ENCODE measurements around the gene FCN3. TPM values are rescaled to one million over a fixed set of nuclear protein-coding genes. Genes with fewer than 3 reads are reported as not detected.
A peak's percentile ranks its signal among the peaks of the same experiment; 100 is the strongest.

Gene FCN3
- total and polyA plus RNA-seq, 2 of the 4 experiments (the other 2 are of a cell fraction) = not detected

DNA sequence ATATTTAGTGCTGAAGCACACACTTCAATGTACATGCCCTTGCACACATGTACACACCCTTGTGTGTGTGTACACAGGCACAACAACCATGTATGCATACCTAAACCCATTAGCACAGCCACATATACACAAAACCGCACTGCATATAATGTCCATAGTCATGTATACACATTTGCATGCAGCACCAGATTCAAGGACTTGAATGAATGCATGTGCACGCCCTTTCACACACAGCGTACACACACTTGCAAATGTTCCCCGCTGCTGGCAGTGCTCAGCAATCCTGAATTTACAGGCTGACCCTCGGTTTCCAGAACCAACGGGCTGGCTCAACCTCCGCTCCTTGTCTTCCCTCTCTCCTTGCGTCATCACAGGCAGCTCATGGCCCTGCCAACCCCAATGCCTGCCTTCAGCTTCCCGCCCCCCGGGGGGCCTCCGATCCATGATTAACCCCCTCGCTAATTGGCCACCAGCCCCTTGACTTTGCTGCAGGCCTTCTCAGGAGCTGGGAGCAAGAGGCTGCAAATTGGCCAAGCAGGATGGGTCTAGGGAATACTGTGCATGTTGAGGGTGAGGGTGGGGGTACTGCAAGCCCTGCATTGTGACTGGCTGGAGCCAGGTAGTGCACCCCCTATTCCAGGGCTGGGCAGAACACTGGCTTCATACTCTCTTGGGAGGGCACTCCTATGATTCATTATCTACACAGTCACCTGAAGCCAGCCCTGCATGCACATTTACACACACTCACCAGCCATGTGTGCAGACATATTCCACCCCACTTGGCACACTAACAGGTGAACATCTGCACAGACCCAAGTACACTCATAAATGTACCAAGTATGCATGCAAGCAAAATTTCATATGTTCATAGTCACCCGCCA lies 25.7 kb upstream of the FCN3 start (continued):
- TF ChIP-seq CHD1 (IDR thresholded peaks at IDR 0.05; ENCODE audit: low read depth, low read length) = no peak
- no peak for TF ChIP-seq RFX5 (IDR thresholded peaks at IDR 0.05; ENCODE audit: low read depth, low read length)

GRCh38 chr1:27399251-27400025 lies 24.8 kb upstream of the FCN3 start:
- no peak overlapping the region for H4K91ac ChIP-seq (ENCODE audit: insufficient read depth, low read depth, low read length)
- no peaks in the 10 kb centered on the region for H3K9me3 ChIP-seq (ENCODE audit: control insufficient read depth, insufficient read depth, low read length)
- ATAC-seq (ENCODE audit: low read depth) (0 out of 2 replicates have a peak, but pooled peaks have one; percentile 2), DNase-seq (no peak)
- H3K79me1 ChIP-seq (ENCODE audit: low read depth in 1 of 2, low read length in 2 of 2) = peaks cover 0 to 13% of the 10 kb centered on the region in 2 experiments; a peak in 2 of 4 replicates
- H2BK20ac ChIP-seq (ENCODE audit: low read depth, low read length) = no peak overlapping the region
- peak overlapping the region; percentile 14 for H2AFZ ChIP-seq (replicated peaks; ENCODE audit: low read length, poor library complexity)
- H2AK9ac ChIP-seq (replicated peaks; ENCODE audit: low read depth, low read length, poor library complexity) = peak overlapping the region; percentile 29
- no peak overlapping the region for H3K56ac ChIP-seq (ENCODE audit: extremely low read depth, insufficient read depth, low read length)
- in situ Hi-C loops (cut with MboI; ENCODE audit: low sequenced_read_pairs) = loop anchor here (5.0 to 10.0 kb wide), 2 partner anchors 208 to 295 kb away; no protein-coding TSS in a partner anchor
- no peak overlapping the region for H3K4ac ChIP-seq (ENCODE audit: low read depth, low read length)
- H3K9me1 ChIP-seq (ENCODE audit: insufficient read depth, low read length) = peaks cover 15% of the 10 kb centered on the region
- H3K4me2 ChIP-seq (ENCODE audit: low read depth, low read length) = no peak overlapping the region
- H3K4me3 ChIP-seq (ENCODE audit: insufficient read depth, low read depth, low read length) = no peak overlapping the region
- H4K8ac ChIP-seq (ENCODE audit: low read depth in 2 of 2, low read length in 2 of 2) = no peak overlapping the region
- H3K36me3 ChIP-seq (ENCODE audit: control insufficient read depth, insufficient read depth, low read length) = no peaks in the 10 kb centered on the region
- no CpG with 5 or more reads among the region's 19 CpGs for WGBS, 2 experiments (ENCODE audit: extremely low coverage in 2 of 2, insufficient read length in 1 of 2)
- H2AK5ac ChIP-seq (ENCODE audit: low read depth, low read length) = peak overlapping the region; percentile 33; the same call in 1 of the 2 replicates
- dilution Hi-C loops (cut with HindIII; ENCODE audit: low sequenced_read_pairs, unreplicated experiment) = no loop called here
- intact Hi-C loops (cut with micrococcal nuclease) = loop anchor here (10.0 kb wide), 1 partner anchor 205 kb away; no protein-coding TSS in a partner anchor
- no peaks in the 10 kb centered on the region for H3K27me3 ChIP-seq (ENCODE audit: control insufficient read depth, insufficient read depth, low read length)
- no peak overlapping the region for H2BK15ac ChIP-seq (ENCODE audit: low read depth, low read length)
- H3K9ac ChIP-seq (ENCODE audit: low read depth, low read length) = no peak overlapping the region
- peak overlapping the region; percentile 44; the same call in 1 of the 2 replicates for H3K14ac ChIP-seq (replicated peaks; ENCODE audit: low read depth, low read length)
- peaks cover 12% of the 10 kb centered on the region; the same call in 1 of the 2 replicates for H4K20me1 ChIP-seq (ENCODE audit: insufficient read depth, low read length)
- H2BK120ac ChIP-seq (ENCODE audit: low read depth, low read length) = no peak overlapping the region
- ChIA-PET CTCF (no interaction called here), POLR2A (ENCODE audit: unreplicated experiment) (no interaction called here)
- no peak overlapping the region for H3K27ac ChIP-seq (ENCODE audit: insufficient read depth, low read length)
- H2BK5ac ChIP-seq (ENCODE audit: low read depth, low read length, poor library complexity, severe bottlenecking) = no peak overlapping the region
- H4K5ac ChIP-seq (ENCODE audit: low read depth, low read length) = no peak overlapping the region
- no TSS peak for BruUV-seq (replicated peaks)
- no peak for TF ChIP-seq POLR2A (IDR thresholded peaks at IDR 0.05; ENCODE audit: low read depth, low read length)
- TF ChIP-seq MAZ (IDR thresholded peaks at IDR 0.05; ENCODE audit: borderline replicate concordance, low read depth, low read length) = no peak
- TF ChIP-seq RCOR1 (IDR thresholded peaks at IDR 0.05; ENCODE audit: insufficient replicate concordance, low read length) = no peak
- TF ChIP-seq MAFK (IDR thresholded peaks at IDR 0.05; ENCODE audit: low read depth, low read length) = no peak
- TF ChIP-seq CEBPB (IDR thresholded peaks at IDR 0.05; ENCODE audit: low read depth, low read length) = no peak
- TF ChIP-seq, protein P1, sequence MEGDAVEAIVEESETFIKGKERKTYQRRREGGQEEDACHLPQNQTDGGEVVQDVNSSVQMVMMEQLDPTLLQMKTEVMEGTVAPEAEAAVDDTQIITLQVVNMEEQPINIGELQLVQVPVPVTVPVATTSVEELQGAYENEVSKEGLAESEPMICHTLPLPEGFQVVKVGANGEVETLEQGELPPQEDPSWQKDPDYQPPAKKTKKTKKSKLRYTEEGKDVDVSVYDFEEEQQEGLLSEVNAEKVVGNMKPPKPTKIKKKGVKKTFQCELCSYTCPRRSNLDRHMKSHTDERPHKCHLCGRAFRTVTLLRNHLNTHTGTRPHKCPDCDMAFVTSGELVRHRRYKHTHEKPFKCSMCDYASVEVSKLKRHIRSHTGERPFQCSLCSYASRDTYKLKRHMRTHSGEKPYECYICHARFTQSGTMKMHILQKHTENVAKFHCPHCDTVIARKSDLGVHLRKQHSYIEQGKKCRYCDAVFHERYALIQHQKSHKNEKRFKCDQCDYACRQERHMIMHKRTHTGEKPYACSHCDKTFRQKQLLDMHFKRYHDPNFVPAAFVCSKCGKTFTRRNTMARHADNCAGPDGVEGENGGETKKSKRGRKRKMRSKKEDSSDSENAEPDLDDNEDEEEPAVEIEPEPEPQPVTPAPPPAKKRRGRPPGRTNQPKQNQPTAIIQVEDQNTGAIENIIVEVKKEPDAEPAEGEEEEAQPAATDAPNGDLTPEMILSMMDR (conservative IDR thresholded peaks at IDR 0.05; ENCODE audit: low read depth, low read length) = no peak
- no peak for TF ChIP-seq RAD21 (IDR thresholded peaks at IDR 0.05; ENCODE audit: low read length)
- no peak overlapping the region for H3K18ac ChIP-seq (ENCODE audit: low read depth, low read length)
- H3K23ac ChIP-seq (ENCODE audit: low read depth, low read length) = 0 out of 2 replicates have a peak overlapping the region, but pooled peaks have one; percentile 67
- H3K4me1 ChIP-seq (ENCODE audit: control insufficient read depth, insufficient read depth, low read length) = peaks cover 19% of the 10 kb centered on the region
